ENCODE data around the gene ADAM22.

ADAM22 gene

DNA sequence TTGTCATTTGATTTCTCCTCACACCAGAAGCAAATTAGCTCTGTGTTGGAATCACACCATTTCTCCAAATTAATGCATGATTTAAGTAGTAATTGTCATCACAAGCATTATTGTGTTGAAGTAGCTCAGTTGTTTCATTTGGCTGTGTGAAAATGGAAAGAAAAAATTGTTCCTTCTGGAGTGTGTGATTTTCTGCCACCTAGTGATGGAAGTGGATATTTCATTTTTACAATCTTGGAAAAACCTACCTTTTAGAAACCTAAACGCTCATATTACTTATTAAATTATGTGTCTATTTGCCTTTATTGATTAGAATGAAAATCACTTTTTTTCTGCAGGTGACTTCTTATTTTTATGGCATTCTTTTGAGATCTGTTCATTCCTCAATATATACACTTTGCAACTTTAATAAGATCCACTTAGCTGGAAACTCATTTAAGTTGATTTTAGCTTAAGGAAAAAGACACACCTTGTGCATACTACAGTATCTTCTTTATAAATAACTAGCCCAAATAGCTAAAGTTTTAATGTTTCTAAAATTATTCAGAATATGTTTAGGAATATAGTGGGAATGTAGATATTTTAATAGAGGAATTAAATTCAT is 235.8 kb downstream of the ADAM22 start:
- no peak for DNase-seq

DNA sequence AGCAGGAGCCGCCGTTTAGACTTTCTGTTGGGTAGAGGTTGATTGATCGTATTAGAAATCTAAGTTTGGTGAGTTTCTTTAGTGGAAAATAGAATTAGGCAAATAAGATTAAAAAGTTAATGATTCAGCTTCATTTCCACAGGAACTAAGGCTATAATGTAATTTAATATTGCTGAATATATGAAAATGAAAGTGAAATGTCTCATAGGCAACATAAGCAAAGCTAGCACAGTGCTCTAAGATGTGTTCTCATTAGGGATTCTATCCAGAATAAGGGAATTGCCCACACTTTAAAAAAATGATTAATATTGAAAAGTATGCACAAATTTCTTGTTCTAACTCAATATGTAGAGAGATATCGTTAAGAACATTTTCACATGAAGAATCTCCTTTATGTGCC is 238.8 kb downstream of the ADAM22 start:
- DNase-seq: no peak

DNA sequence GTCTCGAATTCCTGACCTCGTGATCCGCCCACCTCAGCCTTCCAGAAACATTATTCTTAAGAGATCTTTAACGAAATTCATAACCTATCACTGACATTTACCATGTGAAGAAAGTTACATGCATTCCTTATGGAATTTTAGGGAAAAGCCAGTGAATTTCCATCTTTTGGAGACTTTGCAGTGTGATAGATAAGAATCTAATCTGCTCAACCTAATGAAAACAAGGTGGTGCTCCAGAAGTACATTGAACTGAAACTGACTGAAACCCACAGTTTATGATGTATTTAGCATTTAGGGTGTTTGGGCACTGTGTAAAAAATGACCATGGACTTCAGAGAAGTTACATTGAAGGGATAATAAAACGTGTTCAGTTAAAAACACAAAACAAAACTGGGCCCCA is 242.1 kb downstream of the ADAM22 start:
- DNase-seq: no peak

DNA sequence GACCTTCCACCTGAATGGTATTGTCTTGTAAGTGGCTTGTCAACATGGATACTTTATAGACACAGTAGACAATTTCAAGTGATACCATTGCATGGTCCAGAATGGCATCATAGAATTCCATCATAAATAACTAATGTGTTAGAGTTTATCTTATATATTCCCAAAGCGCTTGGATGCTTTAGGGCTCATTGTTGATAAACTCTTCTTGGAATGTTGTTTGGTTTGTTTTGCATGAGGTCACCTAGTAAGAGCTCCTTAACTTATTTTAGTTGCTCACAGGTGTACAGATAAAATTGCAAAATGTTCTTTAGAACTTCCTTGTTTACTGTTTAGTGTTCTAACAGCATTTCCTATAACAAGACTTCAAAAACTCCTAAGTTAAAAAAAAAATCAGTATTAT is 249.0 kb downstream of the ADAM22 start:
- no peak for DNase-seq

DNA sequence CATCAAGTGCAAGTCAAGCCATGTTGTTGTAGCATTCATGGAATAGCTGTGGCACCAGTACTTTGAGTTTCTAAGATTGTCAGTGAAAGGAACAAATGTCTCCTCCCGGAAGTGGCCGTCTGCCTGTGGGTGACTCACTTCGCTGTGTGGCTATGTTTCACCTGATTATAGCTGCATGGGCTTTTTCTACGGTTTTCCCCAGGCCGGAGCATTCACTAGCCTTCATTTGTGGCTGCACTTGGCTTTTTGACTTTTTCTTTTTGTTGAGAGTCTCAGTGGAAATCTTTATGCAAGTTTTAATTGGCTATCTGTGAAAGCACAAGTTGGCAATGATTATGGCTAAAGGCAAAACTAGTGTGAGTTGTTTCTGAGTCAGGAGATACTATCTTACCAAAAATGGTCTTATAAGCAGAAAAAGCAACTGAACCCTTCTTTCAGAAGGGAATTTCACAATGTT is 250.8 kb downstream of the ADAM22 start:
- DNase-seq: no peak

DNA sequence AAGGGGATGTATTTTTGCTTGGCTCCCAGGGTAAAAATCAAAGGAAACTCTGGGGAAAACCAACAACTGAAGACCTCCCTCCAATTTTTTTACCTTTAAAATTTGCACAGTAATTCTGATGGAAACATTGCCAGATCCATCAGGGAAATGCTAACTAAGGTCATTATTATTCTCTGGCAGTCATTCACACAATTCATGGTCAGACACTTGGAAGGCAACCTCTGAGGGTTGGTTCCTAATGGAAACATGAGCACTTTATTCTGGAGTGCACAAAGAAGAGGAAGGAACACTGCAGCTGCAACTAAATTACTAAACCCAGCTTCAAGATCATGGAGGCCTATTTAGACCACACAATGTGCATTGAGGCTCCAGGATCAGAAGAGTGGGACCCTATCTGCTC is 251.6 kb downstream of the ADAM22 start:
- DNase-seq: no peak

DNA sequence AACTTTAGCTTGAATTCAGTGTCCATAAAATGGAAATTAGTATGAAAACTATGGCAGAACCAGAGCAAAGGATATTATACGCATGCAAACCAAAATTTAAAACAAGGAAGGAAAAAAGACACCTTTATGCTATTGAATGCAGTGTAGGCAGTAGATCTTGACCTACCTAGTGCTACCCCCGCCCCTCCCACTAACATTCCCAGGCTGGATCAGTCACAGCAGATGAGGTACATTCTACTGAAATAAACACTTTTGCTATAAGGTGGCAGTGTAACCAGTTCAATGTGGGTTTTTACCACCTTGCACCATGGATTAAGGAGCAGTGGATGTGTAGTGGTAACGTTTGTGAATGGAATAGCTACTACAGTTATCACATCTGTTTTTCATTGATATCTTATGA is 257.9 kb downstream of the ADAM22 start:
- DNase-seq: no peak

DNA sequence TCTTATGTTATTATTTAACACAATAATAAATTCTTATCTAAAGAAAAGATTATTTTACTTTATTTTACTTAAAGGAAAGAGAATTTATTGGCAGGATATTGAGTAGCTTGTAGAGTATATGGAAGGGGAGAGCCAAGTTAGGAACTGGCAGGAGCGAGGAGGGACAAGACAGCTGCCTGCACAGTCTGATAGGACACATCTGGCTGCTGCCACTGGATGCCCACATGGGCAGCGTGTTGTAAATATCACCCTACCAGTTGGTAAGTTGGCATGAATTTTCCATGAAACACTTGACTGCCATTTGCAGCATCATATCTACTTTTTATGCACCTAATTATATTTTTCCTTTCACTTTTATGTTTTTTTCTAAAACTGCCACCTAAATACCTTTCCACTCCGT is 266.2 kb downstream of the ADAM22 start:
- DNase-seq: no peak

DNA sequence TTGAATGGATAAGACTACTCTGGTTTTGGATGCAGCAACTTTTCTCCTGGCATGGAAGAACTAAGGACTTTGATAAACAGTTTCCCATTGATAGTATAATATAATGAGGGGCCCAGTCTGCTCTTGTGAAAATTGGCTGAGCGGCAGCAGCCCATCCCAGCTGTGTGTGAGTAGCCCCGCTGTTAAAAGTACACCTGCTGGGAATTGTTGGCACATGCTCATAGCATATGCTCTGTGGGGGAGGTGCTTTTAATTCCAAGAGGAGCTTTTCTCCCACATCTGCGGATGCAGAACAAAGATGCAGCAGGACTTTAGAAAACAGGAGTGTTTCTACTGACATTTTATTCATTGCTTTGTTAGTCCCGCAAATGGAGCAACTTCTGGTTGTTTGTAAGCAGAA is 266.7 kb downstream of the ADAM22 start:
- no peak for DNase-seq

DNA sequence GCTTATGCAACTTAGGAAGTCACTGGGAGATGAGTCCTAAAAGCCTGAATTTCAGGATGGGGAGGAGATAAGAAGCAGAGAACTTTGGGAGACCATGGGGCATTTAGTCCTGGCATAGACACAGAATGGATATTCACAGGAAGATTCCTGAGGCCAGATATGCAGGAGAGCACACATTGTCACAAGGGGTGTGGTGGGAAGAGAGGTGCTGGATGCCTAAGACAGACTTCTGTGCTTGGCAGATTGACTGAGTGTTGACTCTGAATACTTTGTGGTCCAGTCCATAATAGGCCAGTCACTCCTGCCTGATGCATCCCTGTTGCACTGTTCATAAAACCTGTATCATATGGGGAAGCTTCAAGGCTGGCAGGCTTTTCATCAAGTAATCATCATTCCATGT is 267.3 kb downstream of the ADAM22 start:
- DNase-seq: no peak

DNA sequence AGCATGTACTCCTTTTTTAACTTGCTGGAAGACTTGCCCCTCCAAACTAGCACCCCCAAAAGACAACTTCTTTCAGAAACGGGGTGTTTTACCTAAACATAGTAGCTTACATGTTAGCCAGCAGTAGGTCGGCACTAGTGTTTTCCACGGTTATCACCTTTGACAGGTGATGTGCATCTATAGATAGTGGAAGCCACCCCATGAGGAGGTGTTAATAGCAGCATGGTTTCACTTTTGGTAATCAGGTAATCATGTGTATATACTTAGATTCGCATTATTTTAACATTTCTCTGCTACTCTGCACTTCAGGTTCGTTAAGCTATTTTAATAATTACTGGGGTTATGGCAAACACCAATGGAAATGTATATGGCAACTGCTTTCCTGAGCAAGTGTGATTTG is 268.2 kb downstream of the ADAM22 start:
- DNase-seq: no peak

DNA sequence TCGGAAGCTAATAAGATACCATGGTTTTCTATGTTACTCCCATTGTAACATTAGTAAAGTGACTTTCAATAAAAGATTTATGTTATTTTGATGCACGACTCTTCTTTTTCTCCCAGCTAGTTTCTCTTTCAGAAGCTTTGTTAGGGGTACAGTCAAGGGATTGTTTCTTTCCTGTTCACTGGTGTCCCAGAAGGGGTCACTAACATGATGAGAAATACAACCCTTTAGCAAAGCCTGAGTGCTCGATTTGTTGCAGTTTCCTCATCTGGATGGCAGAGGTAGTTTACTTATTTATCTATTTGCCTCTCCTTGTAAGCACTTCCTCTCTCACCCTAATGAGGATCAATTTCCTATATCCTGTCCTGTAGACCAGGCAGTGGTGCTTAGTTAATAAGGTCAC is 268.7 kb downstream of the ADAM22 start:
- DNase-seq: no peak

DNA sequence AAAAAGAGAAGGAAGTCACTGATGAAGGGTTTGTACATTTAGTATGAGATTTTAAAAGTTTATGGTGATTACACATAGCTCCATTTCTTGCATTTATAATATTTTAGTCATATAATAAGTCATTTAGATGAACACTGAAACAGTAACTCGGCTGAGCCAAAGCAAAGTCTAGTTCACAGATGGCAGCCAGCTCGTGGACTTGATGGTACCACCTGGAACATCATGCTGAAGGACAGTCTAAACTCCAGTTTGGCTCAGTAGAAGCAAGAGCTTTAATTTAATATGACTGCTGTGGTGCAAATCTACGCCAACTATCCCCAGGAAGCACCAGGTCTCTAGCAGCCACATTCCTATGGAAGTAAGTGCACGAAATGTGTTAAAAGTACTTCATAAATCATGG is 269.4 kb downstream of the ADAM22 start:
- no peak for DNase-seq

DNA sequence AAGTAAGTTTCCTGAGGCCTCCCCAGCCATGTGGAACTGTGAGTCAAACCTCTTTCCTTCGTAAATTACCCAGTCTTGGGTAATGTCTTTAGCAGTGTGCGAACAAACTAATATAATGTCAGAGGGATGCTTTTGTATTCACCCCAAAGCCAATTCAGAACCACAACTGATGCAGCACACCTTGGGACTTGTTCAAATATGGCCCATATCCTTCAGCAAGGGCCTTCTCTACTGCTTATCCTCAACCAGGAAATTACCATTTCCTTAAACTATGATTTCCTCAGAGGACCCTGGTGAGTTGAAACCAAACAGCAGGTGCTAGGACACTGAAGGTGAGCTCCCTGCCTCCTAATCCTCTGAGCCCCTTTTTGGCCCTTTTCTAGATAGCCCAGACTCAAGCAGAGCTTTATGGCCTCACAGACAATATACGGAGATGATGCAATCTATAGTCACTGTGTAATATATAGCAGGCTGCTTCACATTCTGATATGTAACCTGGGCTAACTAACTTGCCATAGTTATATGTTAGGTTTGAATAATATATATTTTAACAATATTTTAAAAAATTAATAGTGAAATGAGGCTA is 270.6 kb downstream of the ADAM22 start:
- no peak for DNase-seq

DNA sequence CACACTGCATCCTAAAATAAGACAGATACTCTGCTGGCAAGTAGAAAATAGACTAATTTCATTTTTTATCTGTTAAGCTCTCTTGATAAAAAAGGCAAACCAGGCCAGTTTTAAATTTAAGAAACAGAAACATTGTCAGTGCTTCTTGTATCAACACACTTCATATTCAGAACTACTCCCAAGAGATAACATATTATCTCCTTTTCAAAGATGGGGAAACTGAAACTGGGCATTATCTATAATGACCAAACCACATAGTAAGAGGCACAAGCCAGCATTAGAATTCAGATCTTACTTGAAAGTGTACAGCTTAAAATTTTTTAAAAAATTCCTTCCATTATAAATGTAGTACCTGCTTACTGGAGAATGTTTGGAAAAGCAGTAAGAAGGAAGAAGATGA is 271.1 kb downstream of the ADAM22 start:
- DNase-seq: no peak

DNA sequence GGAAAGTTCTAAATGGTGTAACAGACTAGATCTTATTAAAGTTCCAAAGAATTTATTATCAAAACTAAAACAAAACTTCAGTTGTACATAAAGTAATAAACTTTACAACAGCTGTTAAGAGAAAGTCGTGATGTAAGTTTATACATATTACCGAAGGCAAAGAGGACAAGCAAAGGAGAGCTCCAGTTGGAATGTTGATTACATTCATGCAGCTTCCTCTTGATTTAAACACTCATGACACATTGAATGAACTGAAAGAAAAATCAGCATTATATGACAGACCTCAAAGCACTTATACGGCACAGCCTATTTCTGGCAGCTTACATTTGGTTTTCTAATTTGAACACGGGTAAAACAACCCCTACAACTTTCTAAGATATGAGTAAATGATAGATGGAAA is 272.2 kb downstream of the ADAM22 start:
- no peak for DNase-seq

DNA sequence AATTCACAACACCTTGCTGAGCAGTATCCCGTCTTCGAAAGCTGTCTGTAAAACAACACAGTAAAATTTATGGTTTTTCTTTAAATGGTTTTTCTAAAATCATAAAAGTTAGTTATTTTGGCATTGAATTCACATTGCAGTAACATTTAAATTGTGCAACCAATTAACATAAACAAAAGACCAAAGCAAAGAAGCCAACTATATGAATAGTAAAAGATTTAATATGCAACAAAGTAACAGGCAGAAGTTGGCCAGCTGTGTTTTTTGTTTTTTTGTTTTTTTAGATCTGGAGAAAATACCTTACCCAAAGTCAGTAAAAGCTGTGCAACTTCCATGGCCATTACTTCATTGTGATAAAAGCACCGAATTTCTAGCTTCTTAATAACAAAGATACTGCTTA is 274.5 kb downstream of the ADAM22 start:
- DNase-seq: no peak

DNA sequence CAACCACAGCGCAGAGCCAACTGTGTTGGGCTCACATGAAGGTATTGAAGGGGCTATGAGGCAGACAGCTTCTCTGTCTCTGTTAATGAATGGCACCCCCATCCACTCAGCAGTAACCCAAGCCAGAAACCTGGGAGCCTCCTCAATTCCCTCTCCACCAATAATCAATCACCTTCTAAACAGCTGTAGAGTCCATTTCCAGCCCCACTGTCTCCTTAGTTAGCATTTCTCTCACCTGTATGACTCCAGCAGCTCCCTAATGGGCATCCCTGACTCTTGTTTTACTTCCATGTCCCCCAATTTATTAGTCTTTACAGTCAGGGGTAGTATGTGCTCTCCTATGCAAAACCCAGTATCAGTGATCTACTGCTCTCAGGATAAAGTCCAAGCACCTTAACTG is 278.9 kb downstream of the ADAM22 start:
- no peak for DNase-seq

DNA sequence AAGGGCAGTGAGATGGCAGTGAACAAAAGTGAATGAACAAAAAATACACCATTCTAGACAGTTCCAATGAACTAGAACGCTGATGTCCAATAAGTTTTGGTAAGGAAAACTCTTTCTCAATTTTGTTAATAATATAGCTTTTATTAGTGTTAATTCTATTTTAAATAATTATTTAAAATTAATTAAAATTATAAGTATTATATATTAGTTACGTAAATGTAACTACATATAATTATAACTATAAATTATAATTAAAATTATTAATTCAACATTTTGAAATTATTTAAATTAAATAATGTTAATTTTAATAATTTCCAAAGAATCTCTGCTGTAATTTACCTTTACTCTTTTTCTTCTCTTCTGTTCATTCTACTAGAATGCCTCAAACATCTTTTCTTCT is 280.4 kb downstream of the ADAM22 start:
- DNase-seq: no peak

DNA sequence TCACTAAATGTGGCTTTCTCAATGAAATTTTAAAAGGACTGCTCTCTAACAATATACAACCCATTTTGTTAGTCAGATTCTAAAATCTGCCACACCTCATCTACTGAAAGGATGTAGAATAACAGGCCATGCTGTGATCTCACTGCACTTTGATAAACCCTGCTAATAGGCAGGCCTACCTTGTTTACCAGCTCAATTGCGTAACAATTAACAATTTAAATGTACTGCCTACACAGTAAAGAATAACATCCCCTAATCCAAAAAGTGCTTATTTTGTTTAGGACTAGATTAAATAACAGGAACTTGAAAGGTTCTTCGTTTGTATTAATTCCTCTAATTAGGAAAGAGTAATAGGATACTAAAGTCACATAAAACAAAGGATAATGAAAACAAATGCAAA is 281.2 kb downstream of the ADAM22 start:
- DNase-seq: no peak

DNA sequence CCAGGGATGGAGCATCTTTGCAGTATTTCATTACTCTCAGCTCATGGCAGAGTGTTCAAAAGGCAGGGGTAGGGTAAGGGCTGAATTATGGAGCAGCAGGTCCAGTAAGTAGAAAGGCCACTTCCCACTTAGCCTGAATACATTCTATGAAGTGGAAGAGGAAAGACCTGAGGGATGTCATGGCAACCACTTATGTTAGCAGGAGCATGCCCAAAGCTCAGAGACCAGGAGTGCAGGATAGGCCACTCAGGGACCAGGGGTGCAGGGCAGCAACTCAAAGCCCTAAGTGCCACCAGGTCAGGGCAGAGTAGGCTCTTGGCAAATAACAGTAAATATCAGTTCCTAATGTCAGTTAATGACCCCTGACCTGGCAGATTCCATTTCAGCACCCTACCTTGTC is 282.2 kb downstream of the ADAM22 start:
- no peak for DNase-seq

DNA sequence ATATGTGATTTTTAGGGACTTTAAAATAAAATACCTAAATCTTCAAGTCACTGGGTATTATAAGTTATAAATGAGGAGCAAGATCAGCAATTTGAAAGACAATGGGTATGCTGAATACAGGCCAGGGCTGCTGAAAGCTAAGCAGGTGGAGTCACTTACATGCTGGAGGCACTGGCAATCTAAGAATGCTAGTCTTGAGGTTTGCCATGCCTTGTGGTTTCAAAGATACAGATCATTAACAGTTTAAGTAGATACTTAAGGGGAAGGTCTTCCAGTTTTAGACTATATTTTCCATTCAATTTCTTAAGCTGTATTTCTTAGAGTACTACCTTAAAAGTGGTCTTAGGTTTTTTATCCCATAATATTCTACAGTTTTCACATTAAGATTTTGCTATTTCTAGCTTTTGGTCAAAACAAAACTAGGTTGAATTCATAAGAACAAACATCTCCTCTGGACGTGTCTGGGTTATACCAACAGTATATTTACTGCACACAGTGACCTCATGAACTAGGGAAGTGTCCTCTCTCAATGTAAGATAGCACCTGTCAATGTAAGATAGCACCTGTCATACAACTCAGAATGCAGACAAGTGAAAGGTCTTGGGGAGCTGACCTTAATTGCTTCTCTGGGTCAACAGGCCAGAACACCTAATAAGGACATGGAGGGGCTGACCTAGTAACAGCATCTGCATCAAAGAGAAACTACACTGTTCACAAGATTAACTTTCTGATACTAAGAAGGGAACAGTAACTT is 283.8 kb downstream of the ADAM22 start:
- no peak for DNase-seq

DNA sequence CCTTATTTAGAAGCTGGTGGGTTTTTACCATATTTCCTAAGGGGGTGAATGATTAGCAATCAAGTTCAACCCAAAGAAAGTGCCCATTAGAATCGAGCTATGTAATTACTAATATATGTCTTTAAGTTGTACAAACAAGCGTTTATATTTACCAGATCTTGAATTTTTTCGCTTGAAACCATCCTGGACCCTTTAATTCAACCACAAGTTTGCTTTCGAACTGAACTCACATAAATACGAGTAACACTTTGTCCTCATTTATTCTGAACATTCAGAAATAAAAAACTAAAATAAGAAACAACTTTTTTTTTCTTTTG is 284.3 kb downstream of the ADAM22 start:
- DNase-seq: no peak

DNA sequence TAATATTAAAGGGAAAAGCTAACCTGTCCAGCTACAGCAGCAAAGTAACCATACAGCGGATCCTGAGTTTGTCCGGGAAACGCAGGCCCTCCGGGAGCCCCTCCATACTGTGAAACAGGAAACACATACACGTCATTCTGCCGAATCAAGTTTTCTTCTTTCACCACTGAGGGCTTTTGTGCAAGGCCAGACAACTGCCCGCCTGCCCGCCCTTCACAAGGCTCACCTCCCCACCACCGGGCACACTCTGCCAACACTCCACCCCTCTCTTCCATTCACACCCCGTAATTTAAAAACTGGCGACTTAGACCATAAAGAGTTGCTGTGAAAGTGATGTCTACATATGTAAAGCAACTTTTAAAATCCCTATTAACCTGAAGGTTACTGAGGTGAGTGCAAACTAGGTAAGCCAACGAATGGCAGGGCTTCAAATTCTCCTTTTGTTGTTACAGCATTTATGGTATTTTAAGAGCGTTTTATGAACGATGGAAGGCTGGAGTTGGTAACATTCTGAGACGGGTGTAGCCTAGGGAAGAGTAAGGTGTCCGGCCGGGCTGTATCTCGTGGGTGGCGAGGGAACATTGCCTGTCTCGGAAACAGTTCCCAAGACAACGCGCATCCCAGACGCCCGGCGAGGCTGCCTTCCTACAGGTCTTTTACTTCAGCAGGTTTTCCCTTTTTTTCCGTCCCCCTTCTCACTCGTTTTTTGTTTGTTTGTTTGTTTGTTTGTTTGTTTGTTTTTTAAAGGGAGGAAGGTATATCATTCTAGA is 285.0 kb downstream of the ADAM22 start:
- peak; percentile 39 for DNase-seq

All from activated CD4-positive, CD25-positive, alpha-beta regulatory T cell treated with anti-CD3 and anti-CD28 coated beads, Interleukin-2, amount 50 U/mL, for 72 hours (primary cell).